Astrocyte (in vitro differentiated cells and primary cell): ENCODE results near the gene FBLN2. TPM values are rescaled to one million over a fixed set of nuclear protein-coding genes. Genes with fewer than 3 reads are reported as not detected.

ENCODE experiments used
- DNase-seq: peaks from one replicate; pipeline ENCODE4 v3.0.0-alpha.2; 2010; ENCODE audit warnings: low read depth
- FAIRE-seq: peaks from 2 replicates; lab custom pipeline; 2011; peaks lifted over from hg19 to GRCh38; lab: Jason Lieb, UNC
- H2AFZ ChIP-seq: 2 replicates; pipeline ENCODE4 v1.6.0; 2012; ENCODE audit warnings: low read depth, low read length, inconsistent platforms
- H3K27ac ChIP-seq: 2 replicates; pipeline ENCODE4 v1.5.1; 2011; ENCODE audit warnings: low read depth, low read length, inconsistent platforms
- H3K27me3 ChIP-seq: 2 replicates; pipeline ENCODE4 v1.6.0; 2011; ENCODE audit warnings: low read length, inconsistent platforms; ENCODE audit not compliant: insufficient read depth
- H3K36me3 ChIP-seq: 2 replicates; pipeline ENCODE4 v1.5.1; 2011; ENCODE audit warnings: low read length, inconsistent platforms; ENCODE audit not compliant: insufficient read depth
- H3K4me1 ChIP-seq: 2 replicates; pipeline ENCODE4 v1.5.1; 2011; ENCODE audit warnings: low read length, inconsistent platforms; ENCODE audit not compliant: insufficient read depth
- H3K4me2 ChIP-seq: 2 replicates; pipeline ENCODE4 v1.6.0; 2012; ENCODE audit warnings: low read length, inconsistent platforms
- H3K4me3 ChIP-seq: 2 replicates; pipeline ENCODE4 v1.5.1; 2011; ENCODE audit warnings: low read depth, mild to moderate bottlenecking, low read length, inconsistent platforms; ENCODE audit not compliant: insufficient read depth
- H3K79me2 ChIP-seq: 2 replicates; pipeline ENCODE4 v1.6.0; 2012; ENCODE audit warnings: mild to moderate bottlenecking, low read length, inconsistent platforms; ENCODE audit not compliant: insufficient read depth
- H3K9ac ChIP-seq: 2 replicates; pipeline ENCODE4 v1.6.0; 2012; ENCODE audit warnings: mild to moderate bottlenecking, low read length, inconsistent platforms
- H3K9me3 ChIP-seq: 2 replicates; pipeline ENCODE4 v1.5.1; 2012; ENCODE audit warnings: low read depth, mild to moderate bottlenecking, low read length, inconsistent platforms; ENCODE audit not compliant: insufficient read depth
- H4K20me1 ChIP-seq: 2 replicates; pipeline ENCODE4 v1.6.0; 2012; ENCODE audit warnings: low read length, inconsistent platforms; ENCODE audit not compliant: insufficient read depth
- H3K27ac Mint-ChIP-seq: one replicate; pipeline ENCODE4 v1.8.0; 2021; ENCODE audit warnings: mild to moderate bottlenecking, mixed read lengths; ENCODE audit not compliant: unreplicated experiment
- H3K27me3 Mint-ChIP-seq: one replicate; pipeline ENCODE4 v1.8.0; 2021; ENCODE audit warnings: low read depth, mixed read lengths; ENCODE audit not compliant: unreplicated experiment
- H3K36me3 Mint-ChIP-seq: one replicate; pipeline ENCODE4 v1.8.0; 2021; ENCODE audit warnings: low read depth, mixed read lengths; ENCODE audit not compliant: unreplicated experiment
- H3K4me1 Mint-ChIP-seq: one replicate; pipeline ENCODE4 v1.8.0; 2021; ENCODE audit warnings: low read depth, mixed read lengths; ENCODE audit not compliant: unreplicated experiment
- H3K4me3 Mint-ChIP-seq: one replicate; pipeline ENCODE4 v1.8.0; 2021; ENCODE audit warnings: mild to moderate bottlenecking, moderate library complexity, mixed read lengths; ENCODE audit not compliant: unreplicated experiment
- H3K9me3 Mint-ChIP-seq: one replicate; pipeline ENCODE4 v1.8.0; 2021; ENCODE audit warnings: mild to moderate bottlenecking, mixed read lengths; ENCODE audit not compliant: unreplicated experiment
- EZH2 ChIP-seq: IDR thresholded peaks from 2 replicates; pipeline ENCODE4 v1.6.1; 2012; ENCODE audit warnings: mild to moderate bottlenecking, low read length, inconsistent platforms; ENCODE audit not compliant: insufficient read depth
- total RNA-seq: library from RNA; stranded (reverse); gene quantifications from 2 replicates; pipeline ENCODE4 v1.2.1, GENCODE V29; 2021
- TF ChIP-seq, protein P1 (sequence below): IDR thresholded peaks from 2 replicates; pipeline ENCODE4 v1.5.1; 2011; ENCODE audit warnings: low read depth, mild to moderate bottlenecking, inconsistent platforms, low read length, moderate library complexity; ENCODE audit not compliant: insufficient read depth

The FBLN2 gene
- total RNA-seq, 1 donor from 2014 or later: 36.6 TPM

DNA sequence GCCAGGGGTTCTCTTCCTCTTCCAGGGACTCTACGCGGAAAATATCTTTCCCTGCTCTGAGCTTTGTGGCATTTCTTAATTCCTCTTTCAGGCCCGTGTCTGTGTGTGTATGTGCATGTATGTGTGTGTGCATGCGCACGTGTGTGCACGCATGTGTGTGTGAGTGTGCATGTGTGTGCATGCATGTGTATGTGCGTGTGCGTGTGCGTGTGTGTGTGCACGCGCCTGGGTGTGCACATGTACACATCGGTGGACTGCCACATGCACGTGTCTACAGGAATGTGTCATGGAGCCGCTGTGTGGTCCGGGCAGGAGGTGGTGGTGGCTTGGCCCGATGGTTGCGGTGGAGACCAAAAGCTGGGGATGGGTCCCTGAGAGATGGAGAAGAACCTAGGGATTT, 133.0 kb downstream of the FBLN2 start:
- H2AFZ ChIP-seq: no peak overlapping the region
- no peaks in the 10 kb centered on the region for H3K4me1 ChIP-seq
- H3K4me3 Mint-ChIP-seq: no peak overlapping the region
- H3K79me2 ChIP-seq: no peaks in the 10 kb centered on the region
- no peaks in the 10 kb centered on the region for H4K20me1 ChIP-seq
- no peak overlapping the region for H3K27ac ChIP-seq
- DNase-seq (no peak), FAIRE-seq (no peak)
- H3K4me1 Mint-ChIP-seq: no peaks in the 10 kb centered on the region
- no peak overlapping the region for H3K9ac ChIP-seq
- H3K27me3 Mint-ChIP-seq: peaks cover 65% of the 10 kb centered on the region
- TF ChIP-seq, protein P1, sequence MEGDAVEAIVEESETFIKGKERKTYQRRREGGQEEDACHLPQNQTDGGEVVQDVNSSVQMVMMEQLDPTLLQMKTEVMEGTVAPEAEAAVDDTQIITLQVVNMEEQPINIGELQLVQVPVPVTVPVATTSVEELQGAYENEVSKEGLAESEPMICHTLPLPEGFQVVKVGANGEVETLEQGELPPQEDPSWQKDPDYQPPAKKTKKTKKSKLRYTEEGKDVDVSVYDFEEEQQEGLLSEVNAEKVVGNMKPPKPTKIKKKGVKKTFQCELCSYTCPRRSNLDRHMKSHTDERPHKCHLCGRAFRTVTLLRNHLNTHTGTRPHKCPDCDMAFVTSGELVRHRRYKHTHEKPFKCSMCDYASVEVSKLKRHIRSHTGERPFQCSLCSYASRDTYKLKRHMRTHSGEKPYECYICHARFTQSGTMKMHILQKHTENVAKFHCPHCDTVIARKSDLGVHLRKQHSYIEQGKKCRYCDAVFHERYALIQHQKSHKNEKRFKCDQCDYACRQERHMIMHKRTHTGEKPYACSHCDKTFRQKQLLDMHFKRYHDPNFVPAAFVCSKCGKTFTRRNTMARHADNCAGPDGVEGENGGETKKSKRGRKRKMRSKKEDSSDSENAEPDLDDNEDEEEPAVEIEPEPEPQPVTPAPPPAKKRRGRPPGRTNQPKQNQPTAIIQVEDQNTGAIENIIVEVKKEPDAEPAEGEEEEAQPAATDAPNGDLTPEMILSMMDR: no peak
- TF ChIP-seq EZH2: no peak
- H3K9me3 ChIP-seq: no peaks in the 10 kb centered on the region
- no peak overlapping the region for H3K4me2 ChIP-seq
- H3K27me3 ChIP-seq: peaks cover 2% of the 10 kb centered on the region
- peaks cover 3% of the 10 kb centered on the region for H3K36me3 Mint-ChIP-seq
- H3K4me3 ChIP-seq: no peak overlapping the region
- no peak overlapping the region for H3K27ac Mint-ChIP-seq
- H3K9me3 Mint-ChIP-seq: peaks cover 2% of the 10 kb centered on the region
- H3K36me3 ChIP-seq: no peaks in the 10 kb centered on the region

DNA sequence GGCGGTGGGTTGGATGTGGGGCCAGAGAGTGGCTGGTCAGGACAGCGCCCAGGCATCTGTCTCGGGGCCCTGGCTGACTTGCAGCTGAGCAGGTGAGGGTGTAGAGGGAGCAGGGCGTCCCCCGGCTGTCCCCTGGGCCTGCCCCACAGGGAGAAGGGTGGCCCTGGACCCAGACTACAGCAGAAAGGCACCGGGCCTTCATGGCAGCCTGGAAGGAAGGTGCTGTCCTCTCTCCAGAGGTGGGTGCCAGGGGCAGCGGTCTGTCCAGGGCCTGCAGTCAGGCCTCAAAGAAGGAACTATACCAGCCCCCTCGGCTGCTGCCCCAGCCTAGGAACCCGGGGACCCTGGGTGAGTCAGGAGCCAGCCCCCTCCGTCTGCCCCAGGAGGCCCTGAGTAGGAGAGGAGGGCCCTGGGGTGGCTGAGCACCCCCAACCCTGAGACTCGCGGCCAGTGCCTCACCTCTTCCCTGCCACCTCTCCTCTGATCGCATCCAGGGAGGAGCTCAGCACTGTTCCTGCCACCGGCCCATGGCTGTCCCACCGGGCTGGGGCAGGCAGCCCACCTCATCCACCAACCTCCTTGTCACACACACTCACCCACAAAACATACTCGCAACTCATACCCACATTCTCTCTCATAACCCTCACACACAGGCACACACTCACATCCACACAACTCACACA, 133.5 kb downstream of the FBLN2 start:
- H3K4me3 ChIP-seq: no peak overlapping the region
- H3K4me1 Mint-ChIP-seq: no peaks in the 10 kb centered on the region
- no peaks in the 10 kb centered on the region for H4K20me1 ChIP-seq
- no peak overlapping the region for H3K4me2 ChIP-seq
- no peak overlapping the region for H3K9ac ChIP-seq
- no peak overlapping the region for H3K4me3 Mint-ChIP-seq
- no peaks in the 10 kb centered on the region for H3K79me2 ChIP-seq
- no peak overlapping the region for H3K27ac ChIP-seq
- no peaks in the 10 kb centered on the region for H3K36me3 ChIP-seq
- H3K27me3 Mint-ChIP-seq: peaks cover 63% of the 10 kb centered on the region
- H3K4me1 ChIP-seq: no peaks in the 10 kb centered on the region
- no peak overlapping the region for H2AFZ ChIP-seq
- DNase-seq: no peak
- no peaks in the 10 kb centered on the region for H3K9me3 ChIP-seq
- FAIRE-seq: no peak
- H3K9me3 Mint-ChIP-seq: peaks cover 2% of the 10 kb centered on the region
- H3K27me3 ChIP-seq: peaks cover 2% of the 10 kb centered on the region
- no peak overlapping the region for H3K27ac Mint-ChIP-seq
- TF ChIP-seq, protein P1: no peak
- no peak for TF ChIP-seq EZH2
- H3K36me3 Mint-ChIP-seq: peaks cover 3% of the 10 kb centered on the region

- peaks cover 3% of the 10 kb centered on the region for H3K36me3 Mint-ChIP-seq
These were observed 134.4 kb downstream of the FBLN2 start for GRCh38 chr3:13683288-13683687.

More at GRCh38 chr3:13683288-13683687, 134.4 kb downstream of the FBLN2 start:
- Histone ChIP-seq H2AFZ (no peak overlapping the region), H3K27me3 (peaks cover 2% of the 10 kb centered on the region), H3K79me2 (no peaks in the 10 kb centered on the region), H3K4me3 (no peak overlapping the region), H3K36me3 (no peaks in the 10 kb centered on the region), H3K4me2 (no peak overlapping the region), H3K4me1 (no peaks in the 10 kb centered on the region), H3K9ac (no peak overlapping the region), H3K9me3 (no peaks in the 10 kb centered on the region), H3K27ac (no peak overlapping the region), H4K20me1 (no peaks in the 10 kb centered on the region)
- Mint-ChIP-seq H3K27me3 (peaks cover 66% of the 10 kb centered on the region), H3K4me3 (no peak overlapping the region), H3K9me3 (peaks cover 2% of the 10 kb centered on the region), H3K27ac (no peak overlapping the region), H3K4me1 (no peaks in the 10 kb centered on the region)
- FAIRE-seq (no peak), DNase-seq (no peak)
- TF ChIP-seq, protein P1: no peak
- no peak for TF ChIP-seq EZH2
